AG20443 (cell line): Measurements from ENCODE around the gene MCF2L.

Experiments
- DNase-seq: peaks from one replicate; pipeline ENCODE4 v3.0.0; 2012; ENCODE audit warnings: low spot score, mixed read lengths

Gene MCF2L

DNA sequence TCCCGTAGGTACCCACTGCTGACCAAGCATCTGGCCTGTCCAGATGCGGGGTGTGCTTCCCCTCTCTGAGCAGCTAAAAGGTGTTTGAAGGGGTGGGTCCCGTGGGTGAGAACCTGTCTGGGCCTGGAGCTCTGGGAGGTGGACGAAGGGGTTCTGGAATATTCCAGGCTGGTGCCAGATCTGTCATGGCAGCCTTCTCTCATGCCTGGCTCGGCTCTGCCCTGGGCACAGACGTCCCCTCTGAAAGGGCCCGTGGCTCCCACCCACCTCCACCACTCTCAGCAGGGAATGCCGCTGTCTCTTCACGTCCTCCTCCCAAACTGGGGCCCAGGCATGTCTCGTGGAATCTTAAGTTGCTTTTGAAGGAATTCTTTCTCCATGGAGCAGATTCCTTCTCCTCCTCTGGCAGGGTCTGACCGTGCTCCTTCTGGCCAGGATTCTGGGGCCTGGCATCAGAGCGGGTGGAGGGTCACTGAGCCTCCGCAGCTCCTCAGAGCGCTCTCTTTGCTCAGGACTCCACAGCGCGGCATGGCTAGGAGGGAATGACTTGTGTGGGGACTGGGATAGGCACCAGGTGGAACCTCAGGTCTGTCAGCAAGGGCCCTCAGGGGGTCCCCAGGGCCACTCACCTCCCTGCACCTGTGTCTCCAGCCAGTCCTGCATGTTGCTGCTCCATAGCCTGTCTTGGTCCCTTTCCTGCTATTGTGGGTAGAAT, 5.9 kb upstream of the MCF2L start:
- DNase-seq = no peak

DNA sequence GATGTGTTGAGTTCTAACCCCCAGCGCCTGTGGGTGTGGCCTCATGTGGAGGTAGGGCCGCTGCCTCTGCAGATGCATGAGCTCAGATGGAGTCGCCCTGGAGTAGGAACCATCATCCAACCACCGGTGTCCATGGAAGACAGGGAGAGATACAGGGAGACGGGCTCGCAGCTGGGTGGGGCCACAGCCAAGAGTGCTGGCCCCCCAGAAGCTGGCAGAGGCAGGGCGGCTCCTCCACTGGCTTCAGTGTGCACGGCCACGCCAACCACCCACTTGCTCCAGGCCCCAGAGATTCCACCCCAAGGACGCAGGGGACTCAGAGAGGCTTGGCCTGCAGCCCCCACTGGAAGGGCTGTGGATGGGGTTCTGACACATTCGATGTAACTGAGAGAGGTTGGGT, 5.4 kb upstream of the MCF2L start:
- no peak for DNase-seq

DNA sequence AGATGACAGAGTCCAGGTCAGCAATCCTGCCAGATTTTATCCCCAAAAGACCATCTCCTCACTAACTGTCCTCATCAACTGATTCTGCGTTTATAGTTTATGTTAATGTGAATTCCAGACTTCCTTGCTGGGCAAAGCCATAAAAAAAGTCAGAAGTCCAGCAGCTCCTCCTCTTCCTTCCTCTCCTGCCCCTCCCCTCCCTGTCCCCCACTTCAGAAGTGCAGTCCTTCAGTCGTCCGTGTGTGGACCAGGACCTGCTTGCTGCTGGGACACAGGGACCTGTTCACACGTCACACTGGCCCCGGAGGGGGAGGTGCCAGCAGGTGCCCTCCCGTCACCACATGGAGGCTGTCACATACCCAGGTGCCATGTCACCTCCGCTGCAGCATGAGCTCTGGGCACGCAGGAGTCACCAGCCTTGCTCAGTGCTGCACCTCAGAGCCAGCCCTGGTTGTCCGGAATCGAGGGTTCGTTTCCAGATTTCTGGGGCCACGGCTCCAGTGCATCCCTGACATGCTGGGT, 4.0 kb upstream of the MCF2L start:
- no peak for DNase-seq

DNA sequence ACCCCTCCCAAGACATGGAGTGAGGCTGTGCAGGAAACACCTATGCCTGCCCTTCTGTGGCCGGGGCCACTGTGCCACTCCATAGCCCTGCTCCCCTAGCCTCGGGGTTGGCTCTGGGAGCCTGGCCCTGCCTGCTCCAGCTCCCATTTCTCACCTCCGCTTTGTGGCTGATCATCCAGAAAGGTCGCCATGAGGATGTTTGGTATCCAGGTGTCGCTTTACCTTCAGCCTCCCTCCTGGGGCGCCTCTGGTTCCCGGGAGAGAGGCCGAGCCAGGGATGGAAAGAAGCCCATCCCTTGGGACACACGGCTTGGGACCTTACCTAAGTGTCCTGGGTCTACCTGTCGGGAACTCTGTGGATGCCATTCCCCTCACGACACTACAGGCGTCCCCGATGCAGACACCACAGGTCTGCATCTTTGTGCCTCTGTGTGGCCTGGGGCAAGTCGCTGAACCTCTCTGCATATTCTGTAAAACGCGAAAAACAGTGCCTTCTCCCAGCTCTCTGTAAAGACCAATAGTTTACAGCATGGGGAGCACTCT, 3.4 kb upstream of the MCF2L start:
- no peak for DNase-seq

DNA sequence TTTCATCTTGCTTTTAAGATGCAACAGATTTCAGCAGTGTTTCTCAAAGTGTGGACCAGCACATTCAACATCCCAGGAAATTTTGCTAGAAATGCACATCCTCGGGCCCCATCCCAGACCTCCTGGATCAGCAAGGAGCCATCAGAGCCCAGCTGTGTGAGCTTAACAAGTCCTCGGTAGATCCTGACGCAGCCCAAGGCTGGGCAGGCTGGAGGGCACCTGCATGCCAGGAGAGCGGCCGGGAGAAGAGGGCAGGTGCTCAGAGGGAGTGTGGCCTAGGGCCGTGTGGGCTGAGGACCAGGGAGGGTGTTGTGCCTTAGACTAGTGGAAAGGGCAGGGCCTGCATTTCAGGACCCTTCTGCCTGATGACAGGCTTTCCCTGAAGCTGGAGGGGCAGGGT, 2.2 kb upstream of the MCF2L start:
- DNase-seq = no peak

GRCh38 chr13:112967686-112968379, 1.2 kb upstream of the MCF2L start:
- DNase-seq = no peak

- no peak for DNase-seq
These were observed 569 bp upstream of the MCF2L start for GRCh38 chr13:112968380-112968909.

DNA sequence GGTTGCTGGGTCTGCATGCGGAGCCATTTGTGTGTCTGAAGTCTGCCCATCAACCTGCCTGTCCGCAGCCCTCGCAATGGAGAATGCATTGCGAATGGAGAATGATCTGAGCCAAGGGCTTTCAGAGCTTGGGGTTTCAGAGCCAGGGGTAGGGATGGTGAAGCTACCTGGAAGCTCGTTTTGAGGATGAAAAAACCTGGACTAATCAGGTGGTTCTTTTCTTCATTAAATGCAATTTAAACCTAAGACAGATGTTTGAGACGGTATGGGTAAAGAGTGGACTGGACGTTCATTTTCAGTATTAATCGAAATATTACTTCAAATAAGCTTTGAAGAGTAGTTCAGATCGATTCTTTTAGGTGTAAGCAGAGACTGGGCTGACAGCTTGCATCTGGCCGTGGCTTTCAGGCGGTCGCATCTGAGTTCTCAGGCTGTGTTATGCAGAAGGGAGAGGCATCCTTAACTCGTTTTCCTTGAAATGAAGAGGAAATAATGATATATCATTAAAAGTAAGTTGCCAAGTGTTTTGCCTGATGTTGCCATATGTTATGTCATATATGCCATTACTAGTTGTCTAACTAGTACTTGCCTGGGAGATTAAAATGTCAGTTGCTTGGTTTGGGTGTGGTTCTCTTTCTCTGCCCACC, 801 bp downstream of the MCF2L start:
- DNase-seq = no peak

DNA sequence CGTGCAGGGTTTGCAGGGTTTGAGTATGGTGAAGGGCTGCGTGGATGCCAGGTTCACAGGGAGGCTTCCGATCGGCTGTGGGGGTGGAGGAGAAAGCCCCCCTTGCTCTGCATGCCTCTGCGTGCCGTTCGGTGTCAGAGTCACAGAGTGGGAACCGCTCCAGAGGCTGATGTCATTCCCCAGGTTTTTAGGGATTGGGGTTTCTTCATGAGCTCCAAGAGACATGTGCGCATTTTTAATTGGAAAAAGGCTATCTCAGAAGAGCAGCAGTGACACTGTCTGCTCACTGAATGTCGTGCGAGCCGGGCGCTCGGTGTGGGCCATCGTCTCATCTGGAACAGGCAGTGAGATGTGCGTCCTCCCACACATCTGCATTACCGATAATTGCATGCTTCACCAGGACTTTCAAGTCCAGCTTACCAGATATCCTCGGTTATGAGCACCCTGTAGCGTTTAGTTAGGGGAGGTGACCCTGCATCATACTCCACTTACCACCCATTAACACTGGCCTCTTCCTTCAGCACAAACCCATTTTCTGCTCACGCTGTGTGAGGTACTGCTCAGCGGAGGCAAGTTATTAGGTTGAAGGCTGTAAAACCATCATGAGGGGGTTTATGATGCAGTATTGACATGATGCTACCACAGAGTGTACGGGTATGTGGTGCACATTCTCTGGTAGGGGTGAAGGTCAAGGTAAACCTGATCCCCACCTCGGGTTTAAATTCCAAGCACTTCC, 1.7 kb downstream of the MCF2L start:
- DNase-seq = peak; percentile 58

DNA sequence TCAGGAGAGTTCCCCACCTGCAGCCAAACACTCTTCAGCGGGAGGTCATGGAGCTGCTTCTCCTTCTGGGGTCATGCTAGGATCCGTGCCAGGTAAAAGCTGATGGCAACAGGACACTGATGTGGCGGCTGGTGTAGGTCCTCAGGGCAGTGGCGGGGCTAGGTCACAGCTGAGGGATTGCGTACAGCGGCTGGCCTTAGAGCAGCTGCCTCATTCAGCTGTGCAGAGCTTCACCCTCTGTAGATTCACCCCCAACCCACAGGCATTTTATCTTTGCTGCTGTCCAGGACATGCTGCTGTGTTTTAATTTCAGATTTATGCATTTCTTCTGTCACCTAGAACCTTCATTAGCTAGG, 2.3 kb downstream of the MCF2L start:
- no peak for DNase-seq

DNA sequence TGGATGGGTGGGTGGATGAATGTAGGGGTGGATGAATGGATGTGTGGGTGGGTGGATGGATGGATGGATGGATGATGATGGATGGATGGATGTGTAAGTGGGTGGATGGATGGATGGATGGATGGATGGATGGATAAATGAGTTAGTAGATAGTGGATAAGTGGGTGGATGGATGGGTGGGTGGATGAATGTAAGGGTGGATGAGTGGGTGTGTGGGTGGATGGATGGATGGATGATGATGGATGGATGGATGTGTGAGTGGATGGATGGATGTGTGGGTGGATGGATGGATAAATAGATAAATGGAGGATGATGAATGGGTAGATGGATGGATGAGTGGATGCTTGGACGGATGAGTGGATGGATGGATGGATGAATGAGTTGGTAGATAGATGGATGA, 3.2 kb downstream of the MCF2L start:
- DNase-seq = no peak

DNA sequence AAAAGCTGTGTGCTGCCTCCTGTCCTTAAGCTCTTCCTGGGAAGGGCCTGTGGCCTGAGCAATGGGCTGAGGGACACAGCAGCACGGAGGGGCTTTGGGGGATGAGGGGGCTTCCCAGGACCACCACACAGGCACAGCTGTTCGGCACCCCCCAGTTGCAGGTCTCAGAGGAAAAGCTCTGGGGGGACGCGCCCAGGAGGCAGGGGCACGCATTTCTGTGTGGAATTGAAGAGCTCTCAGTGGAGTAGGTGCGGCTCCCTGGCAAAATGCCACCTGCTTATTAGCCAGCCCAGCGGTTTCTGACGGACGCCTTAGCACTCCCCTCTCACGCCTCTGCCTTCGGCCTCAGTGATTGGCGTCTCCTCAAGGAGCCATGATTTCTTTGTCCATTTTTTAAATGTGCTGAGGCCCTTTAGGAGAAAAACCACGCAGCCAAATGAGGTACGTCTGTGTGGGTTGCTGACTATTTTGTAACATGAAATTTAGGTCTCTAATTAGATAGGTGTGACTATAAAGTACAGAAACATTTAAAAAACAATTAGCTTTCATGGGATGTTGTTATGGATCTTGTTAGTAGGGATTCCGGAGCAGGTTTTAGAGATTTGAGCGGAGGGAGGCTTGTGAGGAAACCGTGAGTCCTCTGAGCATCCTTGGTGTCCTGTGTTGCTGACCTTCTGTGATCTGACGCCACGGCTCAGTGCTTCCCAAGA, 4.0 kb downstream of the MCF2L start:
- DNase-seq = no peak

DNA sequence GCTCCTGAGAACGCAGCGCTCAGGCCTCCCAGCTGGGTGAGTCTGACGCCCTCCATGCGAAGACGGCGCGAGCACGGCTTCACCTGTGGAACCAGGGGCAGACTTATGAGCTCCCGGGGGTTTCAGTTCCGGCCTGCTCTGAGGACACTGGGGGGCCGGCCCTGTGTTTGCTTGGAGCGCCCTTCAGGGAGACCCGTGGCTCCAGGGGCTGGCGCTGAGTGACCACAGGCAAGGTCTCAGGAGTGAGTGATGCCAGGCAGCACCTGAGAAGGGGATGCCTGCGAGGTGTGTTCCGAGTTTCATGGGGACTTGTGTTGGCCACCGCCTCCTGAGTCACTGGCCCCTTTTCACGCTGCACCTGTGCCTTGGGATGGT, 4.5 kb downstream of the MCF2L start:
- DNase-seq = no peak

GRCh38 chr13:112974125-112974524, 5.1 kb downstream of the MCF2L start:
- DNase-seq = no peak

DNA sequence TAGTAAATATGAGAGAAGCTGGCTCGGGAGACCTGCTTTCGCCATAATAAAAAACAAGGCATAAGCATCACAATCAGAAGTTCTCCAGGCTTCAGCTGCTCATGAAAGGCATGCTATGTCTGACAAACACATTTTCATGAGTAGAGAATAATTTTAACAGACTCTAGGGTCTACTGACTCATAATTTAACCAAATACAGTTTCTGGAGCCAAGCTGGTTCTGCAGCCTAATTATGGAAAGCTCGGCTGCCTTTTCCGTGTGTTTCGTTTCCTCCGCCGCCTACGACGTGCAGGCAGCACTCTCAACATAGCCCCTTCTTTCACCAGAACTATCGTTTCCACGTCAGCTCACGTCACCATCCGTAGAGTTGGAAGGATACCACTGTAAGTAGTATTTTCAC, 5.7 kb downstream of the MCF2L start:
- DNase-seq = no peak

- no peak for DNase-seq
These were observed 6.5 kb downstream of the MCF2L start for GRCh38 chr13:112975401-112975939.

DNA sequence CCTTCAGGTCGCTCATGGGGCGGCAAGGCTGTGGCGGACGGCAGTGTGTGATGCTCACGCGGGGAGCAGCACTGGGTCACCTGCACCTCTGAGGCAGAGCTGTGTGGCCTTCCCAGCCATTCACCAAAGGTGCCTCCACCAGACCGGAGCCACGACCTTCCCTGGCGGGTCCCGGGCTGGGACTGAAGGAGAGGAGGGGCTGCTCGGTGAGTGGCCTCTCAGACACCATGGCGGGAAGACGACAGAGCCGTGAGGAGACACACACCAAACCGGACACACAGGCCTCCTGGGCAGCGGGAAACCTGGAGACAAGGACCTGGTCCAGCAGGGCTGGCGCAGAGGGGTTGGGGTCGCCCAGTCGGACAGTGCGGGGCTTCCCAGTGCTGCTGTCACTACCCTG, 7.5 kb downstream of the MCF2L start:
- no peak for DNase-seq

DNA sequence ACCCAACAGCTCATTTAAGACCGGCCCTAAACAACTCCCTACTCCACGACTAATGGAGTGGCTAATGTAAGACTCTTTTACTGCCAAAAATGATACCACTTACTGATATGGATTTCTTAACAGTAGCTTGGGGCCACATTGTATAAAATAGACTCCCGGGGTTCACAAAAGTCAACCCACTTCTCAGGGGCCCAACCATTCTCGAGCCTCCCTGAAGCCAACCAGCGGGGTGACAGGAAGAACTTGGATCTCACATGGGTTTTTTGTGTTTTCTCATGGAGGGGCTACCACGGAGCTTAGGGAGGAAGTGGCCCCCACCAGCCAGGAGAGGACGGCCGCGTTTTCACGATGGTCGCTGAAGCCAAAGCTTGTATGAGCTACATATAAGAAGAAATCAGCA, 8.1 kb downstream of the MCF2L start:
- no peak for DNase-seq

DNA sequence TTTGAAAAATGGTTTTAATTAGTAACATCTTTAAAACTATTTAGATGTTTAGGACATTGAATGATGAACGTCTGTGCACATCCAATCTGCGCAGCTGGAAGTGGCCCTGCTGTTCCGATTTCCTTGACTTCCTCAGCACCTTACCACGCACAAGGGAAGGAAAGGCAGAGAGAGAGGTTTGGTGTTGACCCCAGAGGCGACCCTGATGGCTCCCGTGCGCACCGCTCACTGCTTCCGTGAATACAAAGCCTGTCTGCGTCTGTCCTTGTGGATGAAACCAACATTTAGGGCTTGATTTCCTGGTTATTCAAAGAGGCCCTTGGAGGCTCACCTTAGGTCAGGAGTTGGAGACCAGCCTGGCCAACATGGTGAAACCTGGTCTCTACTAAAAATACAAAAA, 8.5 kb downstream of the MCF2L start:
- no peak for DNase-seq

DNA sequence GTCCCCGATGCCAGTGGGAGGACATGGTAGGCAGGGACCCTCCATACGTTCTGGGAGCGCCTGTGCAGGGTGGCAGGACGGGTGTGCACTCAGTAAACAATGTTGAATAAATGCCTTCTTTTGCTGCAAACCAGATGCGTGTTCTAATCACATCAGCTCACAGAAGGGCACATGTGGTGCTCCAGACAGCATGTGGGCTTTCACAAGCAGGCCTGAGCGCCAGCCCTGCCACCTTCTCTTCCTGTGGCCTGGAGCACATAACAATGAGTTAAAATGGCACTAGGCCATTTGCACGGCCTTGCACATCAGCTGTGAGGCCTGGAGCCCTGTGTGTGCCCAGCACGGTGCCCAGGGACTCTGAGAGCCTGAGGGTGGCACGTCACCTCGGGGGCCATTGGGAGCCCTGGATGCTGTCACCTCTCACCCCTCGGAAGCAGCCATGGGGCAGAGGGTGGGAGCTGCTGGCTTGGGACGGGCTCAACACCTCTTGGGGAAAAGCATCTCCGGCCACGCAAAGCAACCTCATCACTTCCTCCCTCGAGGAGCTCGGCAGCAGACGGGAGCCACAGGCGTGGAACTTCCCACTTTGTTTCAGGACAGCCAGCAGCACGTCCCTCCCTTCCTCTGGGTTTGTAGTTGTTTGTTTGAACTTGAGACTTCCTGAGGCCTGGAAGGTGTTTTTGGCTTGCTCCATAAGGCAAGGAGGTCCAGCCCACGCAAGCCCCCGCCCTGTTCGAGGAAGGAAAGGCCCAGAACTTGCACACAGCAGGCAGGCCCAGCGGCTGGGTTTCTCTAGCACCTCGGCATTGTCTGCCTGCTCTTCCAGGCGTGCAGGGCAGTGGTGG, 9.8 kb downstream of the MCF2L start:
- DNase-seq = no peak
